ENCODE data around the gene MAGI2.

- no peak for TF ChIP-seq POLR2A (IDR thresholded peaks at IDR 0.05; ENCODE audit: low read depth, low read length)
- TF ChIP-seq TAF1 (IDR thresholded peaks at IDR 0.05; ENCODE audit: low read depth, low read length) = no peak
These were observed 1269.2 kb downstream of the MAGI2 start for GRCh38 chr7:78184299-78184698.

All from GM12891 (cell line).